ENCODE results near the gene CD19. TPM values are rescaled to one million over a fixed set of nuclear protein-coding genes. Genes with fewer than 3 reads are reported as not detected.
A peak's percentile ranks its signal among the peaks of the same experiment; 100 is the strongest.

CD19 gene
- total and polyA plus RNA-seq, 2 of the 8 experiments (the other 6 are each of a cell fraction or from before 2014, with no cell fraction given): 0.57 to 0.65 TPM

DNA sequence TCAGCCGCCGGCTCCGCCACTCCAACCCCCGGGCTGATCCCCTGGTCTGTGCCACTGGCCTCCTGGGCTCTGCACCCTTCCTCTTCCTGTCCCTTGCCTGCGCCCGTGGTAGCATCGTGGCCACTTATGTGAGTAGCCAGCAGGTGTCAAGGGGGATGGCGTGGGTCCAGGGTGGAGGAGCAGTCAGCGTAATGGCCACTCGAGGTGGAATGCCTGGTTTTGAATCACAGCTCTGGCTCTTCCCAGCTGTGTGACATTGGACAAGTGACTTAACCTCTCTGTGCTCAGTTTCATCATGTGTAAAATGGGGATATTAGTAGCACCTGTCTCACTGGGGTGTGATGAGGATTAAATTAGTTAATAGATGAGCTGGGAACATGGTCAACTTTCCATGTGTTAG is 50.6 kb downstream of the CD19 start:
- no peak overlapping the region for H3K4me2 ChIP-seq (ENCODE audit: insufficient read depth in 1 of 2, low read depth in 2 of 2, low read length in 2 of 2)
- WGBS, 2 experiments (ENCODE audit: extremely low coverage in 1 of 2, insufficient coverage in 1 of 2, insufficient read length in 1 of 2, insufficient replicate concordance in 2 of 2, low coverage in 1 of 2, low lambda C conversion rate in 2 of 2, missing lambda C conversion rate in 1 of 2): 88% methylated on average over 10 of the region's 10 CpGs; no CpG with 5 or more reads in 1 of the 2 experiments
- no peaks in the 10 kb centered on the region for H3K27me3 ChIP-seq (replicated peaks in 1 of 4; ENCODE audit: control insufficient read depth in 3 of 4, extremely low read depth in 1 of 4, insufficient read depth in 3 of 4, low read length in 3 of 4)
- H3K9ac ChIP-seq (replicated peaks in 1 of 4; ENCODE audit: extremely low read depth in 1 of 4, low read depth in 3 of 4, low read length in 3 of 4): no peak overlapping the region
- no peak overlapping the region for H3K18ac ChIP-seq (ENCODE audit: extremely low read depth, low read length)
- H3K23ac ChIP-seq (ENCODE audit: insufficient read length): no peak overlapping the region
- no peak overlapping the region for H2AK5ac ChIP-seq (ENCODE audit: low read depth, low read length)
- peaks cover 2% of the 10 kb centered on the region; the same call in 1 of the 2 replicates for H3K79me1 ChIP-seq (ENCODE audit: low read depth, low read length)
- H3K36me3 ChIP-seq (ENCODE audit: control insufficient read depth in 2 of 4, insufficient read depth in 4 of 4, low read length in 3 of 4): peaks cover 0 to 16% (median 5%) of the 10 kb centered on the region in 4 experiments; a peak in 5 of 8 replicates
- H3K4me3 ChIP-seq (ENCODE audit: extremely low read depth in 1 of 4, insufficient read depth in 2 of 4, low read depth in 3 of 4, low read length in 4 of 4): no peak overlapping the region
- no peak overlapping the region for H3K14ac ChIP-seq (ENCODE audit: insufficient read length)
- H4K5ac ChIP-seq (ENCODE audit: insufficient read length, low read depth, low read length): no peak overlapping the region
- ChIA-PET CTCF (ENCODE audit: partially characterized antibody) (interaction anchor here (1.0 to 4.0 kb wide), 7 partner anchors 9 to 32 kb away, joined by 3 to 14 read pairs (median 4); no protein-coding TSS in a partner anchor), POLR2A (ENCODE audit: partially characterized antibody) (interaction anchor here (2.0 kb wide), 1 partner anchor 9 kb away, joined by 5 read pairs; no protein-coding TSS in a partner anchor)
- no peak overlapping the region for H2BK12ac ChIP-seq (ENCODE audit: low read depth, low read length)
- H4K20me1 ChIP-seq (replicated peaks in 1 of 2; ENCODE audit: control insufficient read depth in 1 of 2, insufficient read depth in 2 of 2, low read length in 2 of 2): peaks cover 0 to 2% of the 10 kb centered on the region in 2 experiments
- DNase-seq (ENCODE audit: low read depth in 1 of 2, low spot score in 2 of 2) (no peak), FAIRE-seq (no peak)
- peaks cover 5 to 7% of the 10 kb centered on the region in 2 experiments; a peak in 2 of 4 replicates for H3K9me3 ChIP-seq (ENCODE audit: insufficient read depth in 2 of 2, low read depth in 1 of 2, low read length in 1 of 2)
- H4K91ac ChIP-seq (replicated peaks; ENCODE audit: insufficient read length, low read length): no peak overlapping the region
- H3K23me2 ChIP-seq (ENCODE audit: low read depth, low read length): no peaks in the 10 kb centered on the region
- no peak overlapping the region for H2AFZ ChIP-seq (ENCODE audit: low read length)
- H3K56ac ChIP-seq (replicated peaks; ENCODE audit: insufficient read length, low read depth, low read length): no peak overlapping the region
- H2BK5ac ChIP-seq (ENCODE audit: low read depth, low read length): no peak overlapping the region
- H3K27ac ChIP-seq (ENCODE audit: low read depth, low read length): no peak overlapping the region
- no peaks in the 10 kb centered on the region for H3K4me1 ChIP-seq (replicated peaks in 1 of 4; ENCODE audit: control insufficient read depth in 3 of 4, insufficient read depth in 4 of 4, low read length in 3 of 4)
- TF ChIP-seq KDM1A (IDR thresholded peaks at IDR 0.05; ENCODE audit: borderline replicate concordance, low read length) (peak; percentile 58; the same call in 1 of the 2 replicates), SUZ12 (IDR thresholded peaks at IDR 0.05; ENCODE audit: low read length) (no peak)
- no peak overlapping the region for H2BK120ac ChIP-seq (replicated peaks; ENCODE audit: low read depth, low read length)
- H2BK15ac ChIP-seq (ENCODE audit: low read length): no peak overlapping the region
- H4K8ac ChIP-seq (ENCODE audit: extremely low read depth, insufficient read depth, low read length): peak overlapping the region; percentile 45
- H2BK20ac ChIP-seq (ENCODE audit: low read length): no peak overlapping the region
- H3K79me2 ChIP-seq (ENCODE audit: control insufficient read depth in 1 of 2, insufficient read depth in 2 of 2, low read length in 2 of 2): no peaks in the 10 kb centered on the region
- H3K4ac ChIP-seq (replicated peaks; ENCODE audit: insufficient read length, low read depth, low read length): no peak overlapping the region

All from H1 (cell line).